HG03378 (cell line): ENCODE results near the gene RASL10A.
"Not testable (repeated sequence)": the region's sequence is repeated elsewhere in the genome, so short reads cannot be mapped to it uniquely, and the experiment has no call there.

Experiments used
- ATAC-seq: cut with Tn5 transposase; IDR thresholded peaks from one replicate; pipeline ENCODE4 v1.9.1; 2021; ENCODE audit warnings: mild to moderate bottlenecking, moderate library complexity; ENCODE audit not compliant: unreplicated experiment

The RASL10A gene

GRCh38 chr22:29315286-29316140, at the start of gene RASL10A:
Gene RASL10A, minus strand, starts transcription at chr22:29315697. Its CDS starts 451 bp downstream, at chr22:29315246.
- ATAC-seq = no peak

- no peak for ATAC-seq
These were observed 44.0 kb upstream of the RASL10A start for GRCh38 chr22:29359469-29359868.

DNA sequence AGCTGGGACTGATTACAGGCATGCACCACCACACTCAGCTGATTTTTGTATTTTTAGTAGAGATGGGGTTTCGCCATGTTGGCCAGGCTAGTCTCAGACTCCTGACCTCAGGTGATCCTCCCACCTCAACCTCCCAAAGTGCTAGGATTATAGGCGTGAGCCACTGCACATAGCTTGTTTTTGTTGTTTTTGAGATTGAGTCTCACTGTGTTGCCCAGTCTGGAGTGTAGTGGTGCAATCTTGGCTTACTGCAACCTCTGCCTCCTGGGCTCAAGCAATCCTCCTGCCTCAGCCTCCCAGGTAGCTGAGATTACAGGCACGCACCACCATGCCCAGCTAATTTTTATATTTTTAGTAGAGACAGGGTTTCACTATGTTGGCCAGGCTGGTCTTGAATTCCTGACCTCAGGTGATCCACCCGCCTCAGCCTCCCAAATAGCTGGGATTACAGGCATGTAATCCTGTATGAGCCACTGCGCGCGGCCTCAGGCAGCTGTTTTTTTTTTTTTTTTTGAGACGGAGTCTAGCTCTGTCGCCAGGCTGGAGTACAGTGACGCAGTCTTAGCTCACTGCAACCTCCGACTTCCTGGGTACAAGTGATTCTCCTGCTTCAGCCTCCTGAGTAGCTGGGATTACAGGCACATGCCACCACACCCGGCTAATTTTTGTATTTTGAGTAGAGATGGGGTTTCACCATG, 41.8 kb upstream of the RASL10A start:
- ATAC-seq = not testable (repeated sequence)

DNA sequence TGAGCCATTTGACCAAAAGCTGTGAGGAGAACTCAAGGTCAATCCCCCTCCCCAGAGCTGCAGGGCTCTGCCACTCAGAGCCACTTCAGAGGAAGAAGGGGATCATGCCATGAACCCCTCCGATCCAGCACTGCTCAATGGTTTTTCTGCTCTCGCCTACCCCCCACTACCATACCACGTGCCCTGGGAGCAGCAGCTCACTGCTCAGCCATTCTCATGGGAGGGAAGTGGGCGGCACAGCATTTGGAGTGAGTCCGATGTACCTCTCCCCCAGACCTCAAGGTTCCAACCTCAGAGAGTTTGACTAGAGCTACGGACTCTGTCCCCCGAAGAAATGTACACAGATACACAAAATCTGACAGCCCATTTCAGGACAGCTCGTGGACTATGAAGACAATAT, 38.4 kb upstream of the RASL10A start:
- no peak for ATAC-seq

DNA sequence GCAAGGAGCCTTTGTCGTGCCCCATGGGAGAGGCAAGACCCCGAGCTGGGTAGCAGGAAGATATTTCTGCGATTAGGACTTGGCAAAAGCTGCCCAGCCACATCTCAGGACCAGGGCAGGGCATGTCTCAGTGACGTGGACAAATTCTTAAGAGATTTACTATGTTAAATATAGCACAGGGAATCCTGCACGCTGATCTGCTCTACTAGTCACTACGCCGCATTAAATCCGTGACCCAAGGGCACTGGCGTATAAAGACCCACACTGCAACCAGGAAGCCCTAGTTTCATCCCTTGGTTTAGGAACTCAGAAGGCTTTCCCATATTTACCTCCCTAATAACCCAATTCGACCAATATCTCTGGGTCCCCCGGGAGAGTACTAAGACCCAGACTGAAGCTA, 37.8 kb upstream of the RASL10A start:
- no peak for ATAC-seq

DNA sequence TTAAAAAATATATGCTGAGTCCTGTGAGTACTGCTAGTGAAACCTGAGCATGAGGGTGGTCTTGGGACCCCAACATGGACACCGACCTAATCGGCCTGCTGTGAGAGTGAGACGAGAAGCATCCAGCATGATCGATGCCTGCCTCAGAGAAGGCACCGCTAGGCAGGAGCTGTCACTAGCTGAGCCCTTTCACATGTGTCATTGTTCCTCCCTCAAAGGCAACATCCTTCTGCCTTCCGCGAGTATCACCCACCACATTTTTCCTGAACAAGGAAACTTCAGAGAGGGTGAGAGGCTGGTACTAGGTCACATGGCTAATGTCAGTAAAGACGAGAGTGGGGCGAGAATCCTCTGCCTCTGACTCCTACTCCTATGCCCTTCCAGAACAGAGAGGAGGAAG, 37.3 kb upstream of the RASL10A start:
- ATAC-seq = no peak

- ATAC-seq = no peak
These were observed 36.4 kb upstream of the RASL10A start for GRCh38 chr22:29351891-29352290.

GRCh38 chr22:29351042-29351441, 35.5 kb upstream of the RASL10A start:
- no peak for ATAC-seq

- no peak for ATAC-seq
These were observed 33.5 kb upstream of the RASL10A start for GRCh38 chr22:29348956-29349355.

GRCh38 chr22:29348041-29348440, 32.5 kb upstream of the RASL10A start:
- ATAC-seq = no peak

GRCh38 chr22:29346659-29347058, 31.2 kb upstream of the RASL10A start:
- ATAC-seq = no peak

- ATAC-seq = no peak
These were observed 30.4 kb upstream of the RASL10A start for GRCh38 chr22:29345932-29346331.

DNA sequence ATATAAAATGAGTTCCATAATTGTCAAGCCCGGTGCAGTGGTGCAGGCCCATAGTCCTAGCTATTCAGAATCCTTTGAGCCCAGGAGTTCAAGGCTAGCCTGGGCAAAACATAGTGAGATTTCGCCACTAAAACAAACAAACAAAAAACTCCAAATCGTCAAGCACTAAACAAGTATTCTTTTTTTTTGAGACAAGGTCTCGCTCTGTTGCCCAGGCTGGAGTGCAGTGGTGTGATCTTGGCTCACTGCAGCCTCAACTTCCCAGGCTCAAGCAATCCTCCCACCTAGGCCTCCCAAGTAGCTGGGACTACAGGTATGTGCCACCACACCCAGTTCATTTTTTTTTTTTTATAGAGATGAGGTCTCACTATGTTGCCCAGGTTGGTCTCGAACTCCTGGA, 29.4 kb upstream of the RASL10A start:
- not testable (repeated sequence) for ATAC-seq

DNA sequence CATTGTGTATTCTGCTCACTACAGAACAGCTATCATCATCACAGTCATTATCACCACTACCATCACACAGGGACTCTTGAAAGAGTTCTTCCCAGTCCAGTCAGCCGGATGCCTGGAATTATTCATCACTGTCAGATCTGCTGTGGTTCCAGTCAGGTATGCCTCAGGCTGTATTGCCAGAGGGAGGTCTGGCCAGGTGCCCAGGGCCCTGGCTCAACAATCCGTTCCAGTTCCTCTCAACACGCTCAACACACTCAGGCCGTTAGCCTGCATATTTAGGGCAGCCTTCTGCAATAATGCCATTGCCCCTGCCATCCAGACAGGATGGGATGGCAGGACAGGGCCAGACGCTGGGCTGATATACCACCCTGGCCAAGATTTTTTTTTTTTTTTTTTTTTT, 28.6 kb upstream of the RASL10A start:
- no peak for ATAC-seq

DNA sequence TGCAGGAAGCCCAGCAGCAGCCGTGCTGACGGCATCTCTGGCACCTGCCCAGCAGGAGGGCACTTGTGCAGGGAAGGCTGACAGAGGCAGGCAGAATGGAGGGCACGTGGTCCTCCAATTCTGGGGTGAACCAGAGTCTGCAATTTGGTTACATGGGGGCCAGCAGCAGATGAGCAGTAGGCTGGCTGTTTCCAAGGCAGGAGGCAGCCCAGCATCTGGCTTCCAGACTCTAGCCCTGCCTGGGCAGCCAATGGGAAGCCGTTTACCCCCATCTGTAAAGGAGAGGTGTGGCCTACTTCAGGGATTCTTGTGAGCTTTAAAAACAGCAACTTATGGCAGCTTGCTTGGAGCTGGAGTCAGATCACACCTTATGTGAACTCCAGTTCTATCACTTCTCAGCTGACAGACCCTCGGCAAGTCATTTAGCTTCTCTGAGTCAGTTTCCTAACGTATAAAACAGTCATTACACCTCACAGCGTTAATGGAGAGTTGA, 27.9 kb upstream of the RASL10A start:
- ATAC-seq = no peak

DNA sequence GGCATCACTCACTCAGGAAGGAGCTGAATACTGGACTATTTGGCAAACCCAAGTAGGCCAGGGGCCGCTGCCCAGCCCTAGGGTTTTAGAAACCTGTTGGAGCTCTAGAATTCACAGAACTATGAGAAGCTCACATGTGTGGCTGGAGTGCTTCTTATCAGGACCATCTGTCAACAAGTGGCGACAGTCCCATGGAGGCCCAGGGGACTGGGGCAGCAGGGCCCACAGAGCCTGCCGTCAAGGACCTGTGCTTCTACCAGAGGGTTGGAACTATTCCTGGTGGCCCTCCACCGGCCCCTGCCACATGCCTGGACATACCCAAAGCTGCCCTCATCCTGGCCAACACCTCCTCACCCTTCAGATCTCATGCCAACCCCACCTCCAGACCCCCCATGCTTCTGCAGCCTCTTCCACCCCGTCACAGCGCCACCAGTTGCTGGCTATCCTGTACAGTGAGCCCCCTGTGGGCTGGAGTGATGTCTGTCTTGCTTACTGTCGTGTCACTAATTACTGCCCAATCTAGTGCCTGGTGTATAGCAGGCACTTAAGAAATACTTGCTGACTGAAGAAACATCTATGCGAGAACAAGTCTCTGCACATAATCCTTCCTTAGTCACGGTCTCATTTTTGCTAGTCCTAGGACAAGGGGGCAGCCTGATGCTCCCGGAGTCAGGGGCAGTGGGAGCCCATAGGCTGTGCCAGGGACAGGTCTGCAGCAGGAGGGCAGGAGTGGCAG, 27.2 kb upstream of the RASL10A start:
- no peak for ATAC-seq

GRCh38 chr22:29342177-29342576, 26.7 kb upstream of the RASL10A start:
- no peak for ATAC-seq

DNA sequence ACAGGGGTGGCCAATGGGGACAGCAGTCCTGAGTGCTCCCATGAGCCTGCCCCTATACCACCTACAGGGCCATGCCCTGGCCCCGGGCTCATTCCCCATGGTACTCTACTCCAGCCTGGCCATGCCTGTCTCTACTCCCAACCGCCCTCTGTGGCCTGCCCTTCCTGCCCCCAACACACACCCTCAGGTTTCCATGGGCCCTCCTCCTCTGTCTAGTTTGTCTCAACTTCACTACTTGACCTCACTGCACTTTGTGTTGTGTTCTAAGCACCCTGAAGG, 26.3 kb upstream of the RASL10A start:
- ATAC-seq = no peak

- no peak for ATAC-seq
These were observed 25.8 kb upstream of the RASL10A start for GRCh38 chr22:29341056-29341848.

GRCh38 chr22:29340566-29340965, 25.1 kb upstream of the RASL10A start:
- no peak for ATAC-seq
